ENCODE results near the gene BANF1. TPM values are rescaled to one million over a fixed set of nuclear protein-coding genes. Genes with fewer than 3 reads are reported as not detected.

BANF1 gene
- total and polyA plus RNA-seq, 9 of the 15 experiments (the other 6 are each of a cell fraction or from before 2014, with no cell fraction given), result 108 to 651 (median 263) TPM

DNA sequence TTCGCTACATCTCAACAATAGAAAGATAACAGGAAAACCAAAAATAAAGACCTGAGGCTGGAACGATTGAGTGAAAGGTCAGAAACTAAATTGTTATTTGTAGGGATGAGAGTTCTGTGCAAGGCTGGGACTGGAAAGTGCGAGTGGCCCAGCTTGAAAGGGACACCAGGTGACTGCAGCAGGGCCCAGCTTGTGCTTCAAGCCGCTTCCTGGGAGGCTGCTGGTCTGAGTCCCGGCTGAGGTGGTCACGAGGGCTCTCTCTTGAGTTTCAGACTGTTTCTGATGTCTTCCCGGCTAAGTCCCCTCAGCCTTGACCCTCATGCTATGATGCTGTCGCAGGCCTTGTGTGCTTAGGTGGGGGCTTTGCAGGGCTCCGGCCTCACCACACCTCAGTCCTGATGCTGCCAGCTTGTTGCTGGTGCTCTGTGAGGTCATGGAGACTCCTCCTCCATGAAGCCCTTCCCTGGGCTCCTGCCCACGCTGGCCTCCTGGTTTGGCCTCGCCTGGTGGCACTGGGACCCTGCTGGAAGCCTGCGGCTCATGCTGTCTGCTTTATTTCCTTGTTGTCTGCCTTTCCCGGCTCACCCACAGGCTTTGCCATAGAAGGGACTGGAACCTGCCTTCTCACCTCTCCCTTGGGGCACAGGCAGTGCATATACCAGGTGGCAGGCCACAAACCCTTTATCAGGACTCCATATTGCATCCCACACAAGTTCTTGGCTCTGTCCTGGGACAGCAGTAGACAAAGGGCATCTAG, 4.0 kb downstream of the BANF1 start:
- Histone ChIP-seq H3K9me3 (replicated peaks; ENCODE audit: control insufficient read depth, insufficient read depth, low read depth, low read length) (no peaks in the 10 kb centered on the region), H3K27me3 (ENCODE audit: control insufficient read depth in 2 of 2, insufficient read depth in 2 of 2, low read length in 2 of 2) (no peaks in the 10 kb centered on the region), H3K36me3 (ENCODE audit: control insufficient read depth, insufficient read depth, low read length) (peaks cover 29% of the 10 kb centered on the region; the same call in 2 of the 3 replicates), H3K4me1 (replicated peaks in 1 of 2; ENCODE audit: control insufficient read depth in 2 of 2, insufficient read depth in 2 of 2, low read length in 2 of 2) (peaks cover 23 to 28% of the 10 kb centered on the region in 2 experiments; a peak in 4 of 5 replicates), H3K79me2 (ENCODE audit: control insufficient read depth, insufficient read depth, low read length) (peaks cover 24% of the 10 kb centered on the region), H3K4me2 (ENCODE audit: insufficient read depth, low read length) (no peak overlapping the region), H3K9me1 (ENCODE audit: control insufficient read depth, insufficient read depth, low read length) (no peaks in the 10 kb centered on the region), H2AFZ (ENCODE audit: low read depth, low read length) (no peak overlapping the region), H4K20me1 (replicated peaks; ENCODE audit: control insufficient read depth, insufficient read depth, low read length) (no peaks in the 10 kb centered on the region), H3K27ac (ENCODE audit: extremely low read depth, low read depth, low read length) (no peak overlapping the region), H3K4me3 (no peak overlapping the region), H3K9ac (ENCODE audit: insufficient read depth in 1 of 2, low read depth in 2 of 2, low read length in 2 of 2) (peak overlapping the region in 1 of 2 experiments; percentile 75; a peak in 2 of 4 replicates)
- ATAC-seq (no peak), FAIRE-seq (no peak), DNase-seq (ENCODE audit: extremely low read depth in 1 of 4, low spot score in 3 of 4) (no peak)
- no TSS peak for BruUV-seq (replicated peaks)
- intact Hi-C loops (cut with micrococcal nuclease) (no loop called here), in situ Hi-C loops (cut with MboI) (no loop called here)
- TF ChIP-seq, protein P1, sequence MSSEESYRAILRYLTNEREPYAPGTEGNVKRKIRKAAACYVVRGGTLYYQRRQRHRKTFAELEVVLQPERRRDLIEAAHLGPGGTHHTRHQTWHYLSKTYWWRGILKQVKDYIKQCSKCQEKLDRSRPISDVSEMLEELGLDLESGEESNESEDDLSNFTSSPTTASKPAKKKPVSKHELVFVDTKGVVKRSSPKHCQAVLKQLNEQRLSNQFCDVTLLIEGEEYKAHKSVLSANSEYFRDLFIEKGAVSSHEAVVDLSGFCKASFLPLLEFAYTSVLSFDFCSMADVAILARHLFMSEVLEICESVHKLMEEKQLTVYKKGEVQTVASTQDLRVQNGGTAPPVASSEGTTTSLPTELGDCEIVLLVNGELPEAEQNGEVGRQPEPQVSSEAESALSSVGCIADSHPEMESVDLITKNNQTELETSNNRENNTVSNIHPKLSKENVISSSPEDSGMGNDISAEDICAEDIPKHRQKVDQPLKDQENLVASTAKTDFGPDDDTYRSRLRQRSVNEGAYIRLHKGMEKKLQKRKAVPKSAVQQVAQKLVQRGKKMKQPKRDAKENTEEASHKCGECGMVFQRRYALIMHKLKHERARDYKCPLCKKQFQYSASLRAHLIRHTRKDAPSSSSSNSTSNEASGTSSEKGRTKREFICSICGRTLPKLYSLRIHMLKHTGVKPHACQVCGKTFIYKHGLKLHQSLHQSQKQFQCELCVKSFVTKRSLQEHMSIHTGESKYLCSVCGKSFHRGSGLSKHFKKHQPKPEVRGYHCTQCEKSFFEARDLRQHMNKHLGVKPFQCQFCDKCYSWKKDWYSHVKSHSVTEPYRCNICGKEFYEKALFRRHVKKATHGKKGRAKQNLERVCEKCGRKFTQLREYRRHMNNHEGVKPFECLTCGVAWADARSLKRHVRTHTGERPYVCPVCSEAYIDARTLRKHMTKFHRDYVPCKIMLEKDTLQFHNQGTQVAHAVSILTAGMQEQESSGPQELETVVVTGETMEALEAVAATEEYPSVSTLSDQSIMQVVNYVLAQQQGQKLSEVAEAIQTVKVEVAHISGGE (CRISPR knock-in tag; IDR thresholded peaks at IDR 0.05), result 0 out of 6 replicates have a peak, but pooled peaks of 1 of the 3 experiments have one; percentile 9
- peak; percentile 58 for TF ChIP-seq POLR2G (IDR thresholded peaks at IDR 0.05; ENCODE audit: low read depth, low read length)
- TF ChIP-seq, protein P2, sequence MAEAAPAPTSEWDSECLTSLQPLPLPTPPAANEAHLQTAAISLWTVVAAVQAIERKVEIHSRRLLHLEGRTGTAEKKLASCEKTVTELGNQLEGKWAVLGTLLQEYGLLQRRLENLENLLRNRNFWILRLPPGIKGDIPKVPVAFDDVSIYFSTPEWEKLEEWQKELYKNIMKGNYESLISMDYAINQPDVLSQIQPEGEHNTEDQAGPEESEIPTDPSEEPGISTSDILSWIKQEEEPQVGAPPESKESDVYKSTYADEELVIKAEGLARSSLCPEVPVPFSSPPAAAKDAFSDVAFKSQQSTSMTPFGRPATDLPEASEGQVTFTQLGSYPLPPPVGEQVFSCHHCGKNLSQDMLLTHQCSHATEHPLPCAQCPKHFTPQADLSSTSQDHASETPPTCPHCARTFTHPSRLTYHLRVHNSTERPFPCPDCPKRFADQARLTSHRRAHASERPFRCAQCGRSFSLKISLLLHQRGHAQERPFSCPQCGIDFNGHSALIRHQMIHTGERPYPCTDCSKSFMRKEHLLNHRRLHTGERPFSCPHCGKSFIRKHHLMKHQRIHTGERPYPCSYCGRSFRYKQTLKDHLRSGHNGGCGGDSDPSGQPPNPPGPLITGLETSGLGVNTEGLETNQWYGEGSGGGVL (CRISPR knock-in tag; IDR thresholded peaks at IDR 0.05), result no peak
- peak; percentile 59; the same call in 1 of the 2 replicates for TF ChIP-seq RBFOX2 (IDR thresholded peaks at IDR 0.05; ENCODE audit: low read depth, low read length)
- ChIA-PET CTCF (ENCODE audit: low intra/inter-chr PET ratio) (no interaction called here), POLR2A (interaction anchor here (0.7 to 3.3 kb wide), 5 partner anchors 8 to 118 kb away, joined by 3 to 13 read pairs (median 3); partner anchors contain the start of gene FIBP)
- 86% methylated on average over 11 of the region's 13 CpGs for WGBS (ENCODE audit: insufficient coverage, low coverage, missing lambda C conversion rate)
